ENCODE data around the gene RPP14. TPM values are rescaled to one million over a fixed set of nuclear protein-coding genes. Genes with fewer than 3 reads are reported as not detected.

The RPP14 gene
- total RNA-seq, 4 donors from 2014 or later, result 8.1 to 15.5 (median 11.1) TPM

DNA sequence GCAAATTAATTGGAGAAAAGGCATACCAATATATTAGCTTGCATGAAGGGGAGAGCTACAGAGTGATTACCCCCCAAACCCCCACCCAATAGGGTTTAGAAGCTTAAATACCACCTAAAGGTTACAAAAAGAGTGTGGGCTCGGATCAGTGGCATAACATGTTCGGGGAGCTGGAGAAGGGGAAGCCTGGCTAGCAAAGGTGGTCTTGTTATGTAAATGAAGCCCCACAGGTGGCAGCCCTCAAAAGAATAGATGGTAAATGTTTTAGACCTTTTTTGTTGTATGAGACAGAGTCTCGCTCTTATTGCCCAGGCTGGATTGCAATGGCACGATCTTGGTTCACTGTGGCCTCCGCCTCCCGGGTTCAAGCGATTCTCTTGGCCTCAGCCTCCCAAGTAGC is 15.7 kb downstream of the RPP14 start:
- WGBS, 2 donors, result 90% methylated on average over 6 to 7 of the region's 7 CpGs
- Histone ChIP-seq H3K9me3 (no peaks in the 10 kb centered on the region), H3K27me3 (no peaks in the 10 kb centered on the region), H3K36me3 (peaks cover 0 to 38% (median 8%) of the 10 kb centered on the region in 3 donors), H3K4me1 (peaks cover 0 to 14% (median 10%) of the 10 kb centered on the region in 3 donors), H3K27ac (no peak overlapping the region), H3K4me3 (no peak overlapping the region)
- TF ChIP-seq, protein P1, sequence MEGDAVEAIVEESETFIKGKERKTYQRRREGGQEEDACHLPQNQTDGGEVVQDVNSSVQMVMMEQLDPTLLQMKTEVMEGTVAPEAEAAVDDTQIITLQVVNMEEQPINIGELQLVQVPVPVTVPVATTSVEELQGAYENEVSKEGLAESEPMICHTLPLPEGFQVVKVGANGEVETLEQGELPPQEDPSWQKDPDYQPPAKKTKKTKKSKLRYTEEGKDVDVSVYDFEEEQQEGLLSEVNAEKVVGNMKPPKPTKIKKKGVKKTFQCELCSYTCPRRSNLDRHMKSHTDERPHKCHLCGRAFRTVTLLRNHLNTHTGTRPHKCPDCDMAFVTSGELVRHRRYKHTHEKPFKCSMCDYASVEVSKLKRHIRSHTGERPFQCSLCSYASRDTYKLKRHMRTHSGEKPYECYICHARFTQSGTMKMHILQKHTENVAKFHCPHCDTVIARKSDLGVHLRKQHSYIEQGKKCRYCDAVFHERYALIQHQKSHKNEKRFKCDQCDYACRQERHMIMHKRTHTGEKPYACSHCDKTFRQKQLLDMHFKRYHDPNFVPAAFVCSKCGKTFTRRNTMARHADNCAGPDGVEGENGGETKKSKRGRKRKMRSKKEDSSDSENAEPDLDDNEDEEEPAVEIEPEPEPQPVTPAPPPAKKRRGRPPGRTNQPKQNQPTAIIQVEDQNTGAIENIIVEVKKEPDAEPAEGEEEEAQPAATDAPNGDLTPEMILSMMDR (IDR thresholded peaks at IDR 0.05), result no peak
- TF ChIP-seq POLR2A (IDR thresholded peaks at IDR 0.05), result no peak
- DNase-seq, result no peak
- intact Hi-C loops (cut with DNase I), result loop anchor here (5.0 kb wide), 1 partner anchor 91 kb away; no protein-coding TSS in a partner anchor

DNA sequence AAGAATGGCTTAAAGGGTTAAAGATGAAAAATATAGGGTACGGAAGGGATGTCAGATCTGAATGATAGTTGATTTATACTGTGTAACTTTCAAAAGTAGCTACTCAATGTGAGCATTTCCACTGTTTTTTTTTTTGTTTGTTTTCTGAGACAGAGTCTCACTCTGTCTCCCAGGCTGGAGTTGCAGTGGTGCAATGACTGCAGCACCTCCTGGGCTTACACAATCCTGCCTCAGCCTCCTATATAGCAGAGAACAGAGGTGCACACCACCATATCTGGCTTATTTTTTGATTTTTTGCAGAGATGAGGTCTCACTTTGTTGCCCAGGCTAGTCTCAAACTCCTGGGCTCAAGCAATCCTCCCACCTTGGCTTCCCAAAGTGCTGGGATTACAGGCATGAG is 16.7 kb downstream of the RPP14 start:
- TF ChIP-seq, protein P1 (IDR thresholded peaks at IDR 0.05), result no peak
- TF ChIP-seq POLR2A (IDR thresholded peaks at IDR 0.05), result no peak
- H3K4me3 ChIP-seq, result no peak overlapping the region
- H3K27me3 ChIP-seq, result no peaks in the 10 kb centered on the region
- intact Hi-C loops (cut with DNase I), result loop anchor here (5.0 kb wide), 1 partner anchor 90 kb away; no protein-coding TSS in a partner anchor
- no peak overlapping the region for H3K27ac ChIP-seq
- no peaks in the 10 kb centered on the region for H3K9me3 ChIP-seq
- peaks cover 0 to 28% (median 6%) of the 10 kb centered on the region in 3 donors for H3K36me3 ChIP-seq
- WGBS, 2 donors, result 63 to 67% methylated on average over 1 of the region's 1 CpG
- H3K4me1 ChIP-seq, result peaks cover 0 to 14% (median 10%) of the 10 kb centered on the region in 3 donors
- DNase-seq, result no peak

DNA sequence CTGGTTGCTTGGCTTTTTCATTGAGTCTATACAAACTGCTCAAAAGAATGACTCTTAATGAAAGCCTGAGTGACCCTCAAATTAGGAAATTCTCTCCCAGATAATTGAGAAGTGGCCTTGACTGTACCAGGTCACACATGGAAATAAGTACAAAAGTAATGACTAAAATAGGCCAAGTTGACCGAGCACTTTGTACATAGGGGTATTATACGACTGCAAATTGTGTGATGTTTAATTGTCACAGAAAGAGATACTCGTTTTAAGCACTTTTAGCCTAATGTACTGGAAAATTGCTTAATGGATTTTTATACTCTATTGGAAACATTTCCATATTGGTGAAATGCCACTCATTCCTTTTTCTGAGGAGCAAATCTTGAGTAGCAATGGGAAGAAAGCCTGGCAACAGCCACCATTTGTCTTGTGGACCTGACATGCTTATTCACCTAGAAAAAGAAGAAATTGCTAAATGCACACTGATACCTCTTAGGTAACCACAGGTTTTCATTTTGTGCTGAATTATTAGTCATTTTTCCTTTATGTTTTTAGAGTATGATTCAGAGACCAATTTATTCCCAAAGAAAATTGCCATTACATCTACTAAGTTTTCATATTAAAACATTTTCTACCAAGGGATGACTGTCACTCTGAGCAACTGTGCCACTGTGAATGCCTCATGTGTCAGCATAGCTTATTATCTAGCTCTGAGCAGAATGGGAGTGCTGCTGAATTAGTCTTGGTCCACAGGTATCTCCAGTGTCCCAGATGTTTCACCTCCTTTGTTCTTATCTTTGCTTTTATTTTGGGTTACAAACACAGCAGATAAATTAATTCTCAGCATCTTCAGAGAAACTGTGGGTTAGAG is 17.7 kb downstream of the RPP14 start:
- TF ChIP-seq, protein P1 (IDR thresholded peaks at IDR 0.05), result no peak
- TF ChIP-seq POLR2A (IDR thresholded peaks at IDR 0.05), result no peak
- Histone ChIP-seq H3K27ac (no peak overlapping the region), H3K4me3 (no peak overlapping the region), H3K36me3 (peaks cover 0 to 19% (median 0%) of the 10 kb centered on the region in 3 donors), H3K4me1 (peaks cover 0 to 14% (median 10%) of the 10 kb centered on the region in 3 donors), H3K9me3 (no peaks in the 10 kb centered on the region), H3K27me3 (no peaks in the 10 kb centered on the region)
- intact Hi-C loops (cut with DNase I), result loop anchor here (5.0 kb wide), 1 partner anchor 89 kb away; no protein-coding TSS in a partner anchor
- WGBS, 2 donors, result 76 to 83% methylated on average over 3 of the region's 3 CpGs
- DNase-seq, result no peak

DNA sequence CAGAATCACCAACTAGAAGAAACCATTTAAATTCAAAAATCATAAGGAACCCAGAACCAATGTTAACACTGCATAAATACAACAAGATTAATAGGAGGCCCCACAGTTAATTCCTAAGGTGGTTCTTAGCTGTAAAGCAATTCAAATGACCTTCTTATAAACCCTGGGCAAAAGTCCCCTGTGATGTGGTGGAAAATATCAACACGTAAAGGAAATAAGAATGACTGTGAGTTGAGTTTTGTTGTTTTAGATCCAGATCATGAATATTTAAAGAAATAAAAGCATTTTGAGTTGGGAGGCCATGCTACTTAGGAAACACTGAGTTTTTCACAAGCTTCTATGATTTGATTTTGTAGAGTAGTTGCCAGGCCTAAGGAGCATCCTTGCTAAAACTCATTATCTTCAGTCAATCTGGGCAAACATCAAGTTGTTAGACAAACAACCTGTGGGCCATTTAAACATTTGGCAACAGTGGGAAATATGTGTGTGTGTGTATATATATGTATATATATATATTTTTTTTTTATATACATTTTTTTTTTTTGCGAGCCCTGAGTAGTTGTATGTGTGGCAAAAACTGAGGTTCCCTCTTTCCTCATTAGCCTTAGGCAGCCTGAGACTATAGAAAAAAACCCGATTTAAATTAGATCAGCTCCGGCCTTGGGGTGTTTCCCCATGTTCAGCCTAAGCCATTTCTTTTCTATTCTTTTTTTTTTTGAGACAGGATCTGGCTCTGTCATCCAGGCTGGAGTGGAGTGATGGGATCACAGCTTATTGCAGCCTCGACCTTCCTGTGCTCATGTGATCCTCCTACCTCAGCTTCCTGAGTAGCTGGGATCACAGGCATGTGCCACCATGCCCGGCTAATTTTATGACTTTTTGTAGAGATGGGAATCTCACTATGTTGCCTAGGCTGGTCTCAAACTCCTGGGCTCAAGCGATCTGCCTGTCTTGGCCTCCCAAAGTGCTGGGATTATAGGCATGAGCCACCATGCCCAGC is 18.6 kb downstream of the RPP14 start:
- Histone ChIP-seq H3K36me3 (peaks cover 0 to 9% (median 0%) of the 10 kb centered on the region in 3 donors), H3K27me3 (no peaks in the 10 kb centered on the region), H3K4me3 (no peak overlapping the region), H3K4me1 (peaks cover 0 to 14% (median 10%) of the 10 kb centered on the region in 3 donors), H3K27ac (peak overlapping the region in 1 of 4 donors; percentile 36), H3K9me3 (no peaks in the 10 kb centered on the region)
- WGBS, 2 donors, result 54% methylated on average over 6 to 7 of the region's 7 CpGs
- DNase-seq, result no peak
- TF ChIP-seq POLR2A (IDR thresholded peaks at IDR 0.05), result no peak
- TF ChIP-seq, protein P1 (IDR thresholded peaks at IDR 0.05), result no peak
- intact Hi-C loops (cut with DNase I), result loop anchor here (5.0 kb wide), 1 partner anchor 88 kb away; no protein-coding TSS in a partner anchor

All from esophagus squamous epithelium (tissue), 5 donors.